ENCODE results near the gene TNS2. TPM values are rescaled to one million over a fixed set of nuclear protein-coding genes. Genes with fewer than 3 reads are reported as not detected.
"Not testable (repeated sequence)": the region's sequence is repeated elsewhere in the genome, so short reads cannot be mapped to it uniquely, and the experiment has no call there.

The TNS2 gene
- total and polyA plus RNA-seq, 4 donors, result 23.1 to 142 (median 110) TPM

DNA sequence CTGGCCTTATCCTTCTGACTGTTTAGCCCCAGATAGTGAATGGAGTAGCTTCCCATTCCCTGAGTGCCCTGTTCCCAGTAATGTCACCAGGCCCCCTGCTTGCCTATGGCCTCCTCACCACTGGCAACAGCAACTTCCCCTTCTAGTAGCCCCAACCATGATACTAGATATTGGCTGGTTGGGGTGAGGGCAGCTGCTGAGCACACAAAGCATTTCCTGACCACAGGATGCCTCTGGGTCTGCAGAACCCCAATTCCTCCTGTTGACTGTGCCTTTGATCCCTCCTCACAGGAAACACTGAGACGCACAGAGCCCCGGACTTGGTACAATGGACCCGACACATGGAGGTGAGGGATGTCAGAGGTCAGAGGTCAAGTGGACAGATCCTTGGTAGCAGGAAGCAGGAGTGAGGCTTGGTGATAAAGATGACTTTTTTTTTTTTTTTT is 54.0 kb downstream of the TNS2 start:
- H3K9me3 ChIP-seq (ENCODE audit: control insufficient read depth, insufficient read depth, low read length), result no peaks in the 10 kb centered on the region
- H3K4me1 ChIP-seq (ENCODE audit: control insufficient read depth, insufficient read depth, low read length), result peaks cover 6% of the 10 kb centered on the region
- no peak for DNase-seq (ENCODE audit: low read depth in 4 of 6, low spot score in 6 of 6)
- H3K36me3 ChIP-seq (ENCODE audit: control insufficient read depth, insufficient read depth, low read length), result no peaks in the 10 kb centered on the region
- H3K27me3 ChIP-seq (ENCODE audit: control insufficient read depth, insufficient read depth, low read length), result no peaks in the 10 kb centered on the region
- WGBS (ENCODE audit: insufficient coverage), result 17% methylated on average over 1 of the region's 3 CpGs
- no peak overlapping the region for H3K27ac ChIP-seq (ENCODE audit: low read depth, low read length)
- H3K4me3 ChIP-seq (ENCODE audit: low read depth, low read length), result no peak overlapping the region

DNA sequence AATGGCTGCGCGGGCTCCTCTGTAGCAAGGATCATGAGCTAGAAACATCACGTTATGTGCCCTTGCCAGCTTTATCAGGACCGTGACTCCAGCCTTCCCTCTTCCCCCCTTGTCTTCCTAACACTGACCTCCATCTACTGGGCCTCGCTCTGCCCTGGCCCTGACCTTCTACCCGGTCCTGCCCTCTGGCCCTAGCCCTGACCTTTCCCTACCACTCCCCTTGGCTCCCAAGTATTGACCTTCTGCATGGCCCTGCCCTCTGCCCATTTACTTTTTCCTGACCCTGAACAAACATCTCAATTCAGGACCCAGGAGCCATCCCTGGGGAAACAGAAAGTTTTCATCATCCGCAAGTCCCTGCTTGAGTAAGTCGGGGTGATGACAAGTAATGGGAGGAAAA is 55.4 kb downstream of the TNS2 start:
- no peaks in the 10 kb centered on the region for H3K9me3 ChIP-seq (ENCODE audit: control insufficient read depth, insufficient read depth, low read length)
- H3K27ac ChIP-seq (ENCODE audit: low read depth, low read length), result no peak overlapping the region
- H3K36me3 ChIP-seq (ENCODE audit: control insufficient read depth, insufficient read depth, low read length), result no peaks in the 10 kb centered on the region
- no peak for DNase-seq (ENCODE audit: low read depth in 4 of 6, low spot score in 6 of 6)
- H3K4me3 ChIP-seq (ENCODE audit: low read depth, low read length), result no peak overlapping the region
- H3K27me3 ChIP-seq (ENCODE audit: control insufficient read depth, insufficient read depth, low read length), result no peaks in the 10 kb centered on the region
- H3K4me1 ChIP-seq (ENCODE audit: control insufficient read depth, insufficient read depth, low read length), result no peaks in the 10 kb centered on the region
- WGBS (ENCODE audit: insufficient coverage), result 82% methylated on average over 6 of the region's 8 CpGs

DNA sequence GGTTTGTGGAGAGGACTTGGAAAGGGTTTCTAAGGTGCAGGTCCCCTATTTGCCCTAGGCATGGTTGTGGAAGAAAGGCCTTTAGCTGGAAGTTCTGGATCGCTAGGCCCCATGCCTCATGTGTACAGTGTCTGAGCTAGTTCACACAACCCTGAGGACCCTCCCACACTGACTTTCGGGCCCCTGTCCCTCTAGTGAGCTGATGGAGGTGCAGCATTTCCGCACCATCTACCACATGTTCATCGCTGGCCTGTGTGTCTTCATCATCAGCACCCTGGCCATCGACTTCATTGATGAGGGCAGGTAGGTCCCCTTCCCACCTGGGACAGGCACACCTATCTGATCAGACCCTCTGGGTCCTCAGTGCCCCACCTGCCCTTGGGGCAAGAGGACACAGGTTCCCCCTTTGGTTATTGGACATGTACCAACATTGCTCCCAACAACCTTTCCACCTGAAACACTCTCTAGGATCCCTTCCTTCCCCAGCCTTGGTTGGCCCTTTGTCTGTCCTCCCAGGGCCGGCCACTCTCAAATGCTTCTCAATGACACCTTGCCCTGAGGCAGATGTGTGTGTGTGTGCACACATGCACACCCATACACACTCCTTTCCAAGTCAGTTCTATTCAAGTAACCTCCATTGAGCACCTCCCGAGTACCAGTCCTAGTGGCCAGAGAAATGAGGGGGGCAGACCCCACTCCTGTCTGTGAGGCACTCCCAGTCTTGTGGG is 56.0 kb downstream of the TNS2 start:
- no peak for DNase-seq (ENCODE audit: low read depth in 4 of 6, low spot score in 6 of 6)
- no peaks in the 10 kb centered on the region for H3K36me3 ChIP-seq (ENCODE audit: control insufficient read depth, insufficient read depth, low read length)
- no peaks in the 10 kb centered on the region for H3K9me3 ChIP-seq (ENCODE audit: control insufficient read depth, insufficient read depth, low read length)
- WGBS (ENCODE audit: insufficient coverage), result 95% methylated on average over 4 of the region's 7 CpGs
- no peaks in the 10 kb centered on the region for H3K27me3 ChIP-seq (ENCODE audit: control insufficient read depth, insufficient read depth, low read length)
- no peaks in the 10 kb centered on the region for H3K4me1 ChIP-seq (ENCODE audit: control insufficient read depth, insufficient read depth, low read length)
- no peak overlapping the region for H3K4me3 ChIP-seq (ENCODE audit: low read depth, low read length)
- H3K27ac ChIP-seq (ENCODE audit: low read depth, low read length), result no peak overlapping the region

DNA sequence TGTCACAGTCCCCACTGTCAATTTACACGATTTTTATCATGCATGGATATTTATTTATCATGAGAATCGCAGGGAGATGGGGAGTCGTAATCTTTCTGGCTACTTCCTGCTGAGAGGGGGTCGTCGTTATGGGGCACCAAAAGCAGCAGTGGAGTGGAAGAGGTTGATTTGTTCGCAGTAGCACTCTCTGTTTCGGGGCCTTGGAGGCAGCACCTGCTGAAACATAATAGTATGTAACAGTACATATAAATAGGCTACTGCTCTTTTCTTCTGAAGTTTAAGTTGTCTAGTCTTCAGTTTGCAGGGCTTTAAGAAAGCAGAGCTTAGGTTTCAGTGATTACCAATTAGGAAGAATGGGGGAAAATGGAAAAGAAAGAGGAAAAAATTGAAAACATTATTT is 57.3 kb downstream of the TNS2 start:
- H3K4me3 ChIP-seq (ENCODE audit: low read depth, low read length), result no peak overlapping the region
- no peak overlapping the region for H3K27ac ChIP-seq (ENCODE audit: low read depth, low read length)
- no peaks in the 10 kb centered on the region for H3K4me1 ChIP-seq (ENCODE audit: control insufficient read depth, insufficient read depth, low read length)
- no peaks in the 10 kb centered on the region for H3K27me3 ChIP-seq (ENCODE audit: control insufficient read depth, insufficient read depth, low read length)
- no peaks in the 10 kb centered on the region for H3K9me3 ChIP-seq (ENCODE audit: control insufficient read depth, insufficient read depth, low read length)
- whole genome bisulfite sequencing (ENCODE audit: insufficient coverage), result no CpG with 5 or more reads among the region's 7 CpGs
- H3K36me3 ChIP-seq (ENCODE audit: control insufficient read depth, insufficient read depth, low read length), result no peaks in the 10 kb centered on the region
- no peak for DNase-seq (ENCODE audit: low read depth in 4 of 6, low spot score in 6 of 6)

DNA sequence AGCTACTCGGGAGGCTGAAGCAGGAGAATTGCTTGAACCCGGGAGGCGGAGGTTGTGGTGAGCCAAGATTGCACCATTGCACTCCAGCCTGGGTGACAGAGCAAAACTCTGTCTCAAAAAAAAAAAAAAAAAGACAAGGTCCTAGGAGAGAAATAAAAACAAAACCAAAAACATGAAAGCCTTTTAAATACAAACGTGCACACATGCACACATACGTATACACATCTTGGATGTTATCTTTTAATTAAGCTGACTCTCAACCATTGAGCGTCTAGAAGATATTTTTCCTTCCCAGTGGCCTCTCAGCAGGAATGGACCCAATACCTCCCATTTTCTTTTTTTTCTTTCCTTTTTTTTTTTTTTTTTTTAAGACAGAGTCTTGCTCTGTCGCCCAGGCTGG is 62.6 kb downstream of the TNS2 start:
- not testable (repeated sequence) for H3K4me3 ChIP-seq (ENCODE audit: low read depth, low read length); H3K27ac ChIP-seq (ENCODE audit: low read depth, low read length); DNase-seq (ENCODE audit: low read depth in 4 of 6, low spot score in 6 of 6); H3K9me3 ChIP-seq (ENCODE audit: control insufficient read depth, insufficient read depth, low read length); H3K27me3 ChIP-seq (ENCODE audit: control insufficient read depth, insufficient read depth, low read length); H3K36me3 ChIP-seq (ENCODE audit: control insufficient read depth, insufficient read depth, low read length); H3K4me1 ChIP-seq (ENCODE audit: control insufficient read depth, insufficient read depth, low read length)
- WGBS (ENCODE audit: insufficient coverage), result 88% methylated on average over 4 of the region's 7 CpGs

DNA sequence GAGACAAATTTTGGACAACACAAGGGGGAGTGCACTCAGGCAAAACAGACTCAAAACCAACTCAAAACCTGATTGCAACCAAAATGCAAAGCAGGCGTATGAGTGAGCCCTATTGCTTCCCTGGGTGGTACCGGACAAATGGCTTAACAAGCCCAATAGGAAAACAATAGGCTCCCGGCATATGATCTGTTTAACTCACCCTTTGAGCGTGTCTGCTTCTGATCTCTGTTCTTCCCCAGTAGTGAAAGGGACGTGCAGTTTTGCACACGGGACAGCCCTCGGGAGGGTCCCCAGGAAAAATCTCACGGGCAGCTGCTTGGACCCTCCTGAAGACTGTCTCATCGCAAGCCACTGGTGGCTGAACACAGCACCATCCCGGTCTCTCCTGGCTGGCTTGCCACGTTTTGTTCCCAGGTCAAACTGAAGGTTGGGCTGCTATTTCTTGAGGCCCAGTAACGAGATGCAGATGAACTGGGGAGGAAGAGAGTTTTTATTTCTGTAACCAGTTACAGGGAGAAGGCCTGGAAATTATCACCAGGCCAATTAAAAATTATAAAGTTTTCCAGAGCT is 63.4 kb downstream of the TNS2 start:
- DNase-seq (ENCODE audit: low read depth in 4 of 6, low spot score in 6 of 6), result no peak
- H3K27me3 ChIP-seq (ENCODE audit: control insufficient read depth, insufficient read depth, low read length), result no peaks in the 10 kb centered on the region
- H3K9me3 ChIP-seq (ENCODE audit: control insufficient read depth, insufficient read depth, low read length), result no peaks in the 10 kb centered on the region
- H3K27ac ChIP-seq (ENCODE audit: low read depth, low read length), result no peak overlapping the region
- no peaks in the 10 kb centered on the region for H3K36me3 ChIP-seq (ENCODE audit: control insufficient read depth, insufficient read depth, low read length)
- H3K4me3 ChIP-seq (ENCODE audit: low read depth, low read length), result no peak overlapping the region
- H3K4me1 ChIP-seq (ENCODE audit: control insufficient read depth, insufficient read depth, low read length), result no peaks in the 10 kb centered on the region
- 36% methylated on average over 10 of the region's 12 CpGs for WGBS (ENCODE audit: insufficient coverage)

DNA sequence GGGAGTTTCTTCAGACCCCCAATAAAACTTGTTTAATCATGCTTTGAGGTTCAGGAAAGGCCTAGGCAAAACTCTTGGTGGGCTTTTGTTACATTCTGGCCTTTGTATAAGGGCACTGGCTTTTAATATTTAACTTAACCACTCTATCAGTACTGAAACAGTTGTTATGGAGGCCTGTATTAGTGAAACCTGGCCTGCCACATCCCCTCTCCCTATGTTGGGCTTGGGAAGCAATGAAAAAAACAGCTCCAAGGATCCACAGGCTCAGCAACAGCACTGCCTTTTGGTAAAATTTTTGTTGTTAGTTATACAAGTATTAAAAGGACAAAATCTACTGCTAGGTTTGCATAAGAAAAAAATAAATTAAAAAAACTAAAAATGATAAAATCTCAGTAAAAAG is 64.1 kb downstream of the TNS2 start:
- no peak for DNase-seq (ENCODE audit: low read depth in 4 of 6, low spot score in 6 of 6)
- H3K27ac ChIP-seq (ENCODE audit: low read depth, low read length), result no peak overlapping the region
- no peaks in the 10 kb centered on the region for H3K9me3 ChIP-seq (ENCODE audit: control insufficient read depth, insufficient read depth, low read length)
- H3K4me3 ChIP-seq (ENCODE audit: low read depth, low read length), result no peak overlapping the region
- no peaks in the 10 kb centered on the region for H3K27me3 ChIP-seq (ENCODE audit: control insufficient read depth, insufficient read depth, low read length)
- no peaks in the 10 kb centered on the region for H3K4me1 ChIP-seq (ENCODE audit: control insufficient read depth, insufficient read depth, low read length)
- H3K36me3 ChIP-seq (ENCODE audit: control insufficient read depth, insufficient read depth, low read length), result no peaks in the 10 kb centered on the region

Small RNAs within 50 kb of the gene (small RNA-seq; reads per million reads assigned to genes)
- gene MIR6757 (ENCODE audit: low replicate concordance), result 0.18 reads per million

Other genes starting within 250 kb of the TNS2 start
- gene KRT4, start 235.9 kb upstream of the TNS2 start, total RNA-seq, result under 1 TPM in 1 of 2 donors, not detected in 1; 0.11 TPM
- under 1 TPM; 0.14 to 0.20 TPM for gene KRT4, start 235.9 kb upstream of the TNS2 start, polyA plus RNA-seq (ENCODE audit: insufficient read length in 2 of 2)
- under 1 TPM; 0.10 to 0.28 TPM for gene KRT79, start 215.8 kb upstream of the TNS2 start, total RNA-seq
- gene KRT79, start 215.8 kb upstream of the TNS2 start, polyA plus RNA-seq (ENCODE audit: insufficient read length in 2 of 2), result 1 to 10 TPM; 1.4 TPM
- under 1 TPM in 1 of 2 donors, not detected in 1; 0.11 TPM for gene KRT78, start 201.1 kb upstream of the TNS2 start, total RNA-seq
- gene KRT78, start 201.1 kb upstream of the TNS2 start, polyA plus RNA-seq (ENCODE audit: insufficient read length in 2 of 2), result not detected
- 10 to 100 TPM in 1 of 2 donors, under 1 TPM in 1; 0.99 to 12.0 TPM for gene KRT8, start 145.0 kb upstream of the TNS2 start, total RNA-seq
- gene KRT8, start 145.0 kb upstream of the TNS2 start, polyA plus RNA-seq (ENCODE audit: insufficient read length in 2 of 2), result 10 to 100 TPM in 1 of 2 donors, 1 to 10 TPM in 1; 1.7 to 10.1 TPM
- gene KRT18, start 100.9 kb upstream of the TNS2 start, total RNA-seq, result 10 to 100 TPM; 14.6 to 52.1 TPM
- 10 to 100 TPM; 18.2 to 26.7 TPM for gene KRT18, start 100.9 kb upstream of the TNS2 start, polyA plus RNA-seq (ENCODE audit: insufficient read length in 2 of 2)
- 100 to 1,000 TPM; 569 to 678 TPM for gene EIF4B, start 43.6 kb upstream of the TNS2 start, total RNA-seq
- gene EIF4B, start 43.6 kb upstream of the TNS2 start, polyA plus RNA-seq (ENCODE audit: insufficient read length in 2 of 2), result 100 to 1,000 TPM; 215 to 225 TPM
- gene SPRYD3, start 29.3 kb downstream of the TNS2 start, total RNA-seq, result 10 to 100 TPM; 34.1 to 34.5 TPM
- gene SPRYD3, start 29.3 kb downstream of the TNS2 start, polyA plus RNA-seq (ENCODE audit: insufficient read length in 2 of 2), result 10 to 100 TPM; 74.1 to 76.2 TPM
- gene IGFBP6, start 47.6 kb downstream of the TNS2 start, total RNA-seq, result 100 to 1,000 TPM in 1 of 2 donors, 10 to 100 TPM in 1; 96.6 to 149 TPM
- gene IGFBP6, start 47.6 kb downstream of the TNS2 start, polyA plus RNA-seq (ENCODE audit: insufficient read length in 2 of 2), result 10 to 100 TPM; 33.5 to 74.9 TPM
- not detected for gene SOAT2, start 53.4 kb downstream of the TNS2 start, total RNA-seq
- under 1 TPM in 1 of 2 donors, not detected in 1; 0.21 TPM for gene SOAT2, start 53.4 kb downstream of the TNS2 start, polyA plus RNA-seq (ENCODE audit: insufficient read length in 2 of 2)
- 10 to 100 TPM; 20.1 to 26.1 TPM for gene ZNF740, start 130.7 kb downstream of the TNS2 start, total RNA-seq
- gene ZNF740, start 130.7 kb downstream of the TNS2 start, polyA plus RNA-seq (ENCODE audit: insufficient read length in 2 of 2), result 10 to 100 TPM; 40.4 to 46.4 TPM
- gene CSAD, start 130.9 kb downstream of the TNS2 start, total RNA-seq, result 10 to 100 TPM; 22.3 to 34.4 TPM
- gene CSAD, start 130.9 kb downstream of the TNS2 start, polyA plus RNA-seq (ENCODE audit: insufficient read length in 2 of 2), result 100 to 1,000 TPM in 1 of 2 donors, 10 to 100 TPM in 1; 48.1 to 127 TPM
- gene ITGB7, start 157.2 kb downstream of the TNS2 start, total RNA-seq, result under 1 TPM; 0.61 to 0.79 TPM
- gene ITGB7, start 157.2 kb downstream of the TNS2 start, polyA plus RNA-seq (ENCODE audit: insufficient read length in 2 of 2), result under 1 TPM; 0.62 to 0.70 TPM
- gene RARG, start 182.1 kb downstream of the TNS2 start, total RNA-seq, result 10 to 100 TPM; 12.2 to 18.2 TPM
- gene RARG, start 182.1 kb downstream of the TNS2 start, polyA plus RNA-seq (ENCODE audit: insufficient read length in 2 of 2), result 10 to 100 TPM; 10.8 to 20.1 TPM
- 1 to 10 TPM; 3.0 to 4.5 TPM for gene ESPL1, start 218.2 kb downstream of the TNS2 start, total RNA-seq
- gene ESPL1, start 218.2 kb downstream of the TNS2 start, polyA plus RNA-seq (ENCODE audit: insufficient read length in 2 of 2), result 1 to 10 TPM; 6.0 to 9.2 TPM
- gene PFDN5, start 245.5 kb downstream of the TNS2 start, total RNA-seq, result 100 to 1,000 TPM; 381 to 945 TPM
- 100 to 1,000 TPM; 566 to 570 TPM for gene PFDN5, start 245.5 kb downstream of the TNS2 start, polyA plus RNA-seq (ENCODE audit: insufficient read length in 2 of 2)
- 10 to 100 TPM; 31.4 to 72.7 TPM for gene MYG1, start 249.6 kb downstream of the TNS2 start, total RNA-seq
- 10 to 100 TPM; 86.8 to 93.5 TPM for gene MYG1, start 249.6 kb downstream of the TNS2 start, polyA plus RNA-seq (ENCODE audit: insufficient read length in 2 of 2)